IPS-11a (cell line): ENCODE data around the gene CD99L2.

Source experiments
- H3K4me3 ChIP-seq: one replicate; pipeline ENCODE4 v1.5.1; 2013; ENCODE audit warnings: low read depth, low read length, control low read depth

Gene CD99L2

DNA sequence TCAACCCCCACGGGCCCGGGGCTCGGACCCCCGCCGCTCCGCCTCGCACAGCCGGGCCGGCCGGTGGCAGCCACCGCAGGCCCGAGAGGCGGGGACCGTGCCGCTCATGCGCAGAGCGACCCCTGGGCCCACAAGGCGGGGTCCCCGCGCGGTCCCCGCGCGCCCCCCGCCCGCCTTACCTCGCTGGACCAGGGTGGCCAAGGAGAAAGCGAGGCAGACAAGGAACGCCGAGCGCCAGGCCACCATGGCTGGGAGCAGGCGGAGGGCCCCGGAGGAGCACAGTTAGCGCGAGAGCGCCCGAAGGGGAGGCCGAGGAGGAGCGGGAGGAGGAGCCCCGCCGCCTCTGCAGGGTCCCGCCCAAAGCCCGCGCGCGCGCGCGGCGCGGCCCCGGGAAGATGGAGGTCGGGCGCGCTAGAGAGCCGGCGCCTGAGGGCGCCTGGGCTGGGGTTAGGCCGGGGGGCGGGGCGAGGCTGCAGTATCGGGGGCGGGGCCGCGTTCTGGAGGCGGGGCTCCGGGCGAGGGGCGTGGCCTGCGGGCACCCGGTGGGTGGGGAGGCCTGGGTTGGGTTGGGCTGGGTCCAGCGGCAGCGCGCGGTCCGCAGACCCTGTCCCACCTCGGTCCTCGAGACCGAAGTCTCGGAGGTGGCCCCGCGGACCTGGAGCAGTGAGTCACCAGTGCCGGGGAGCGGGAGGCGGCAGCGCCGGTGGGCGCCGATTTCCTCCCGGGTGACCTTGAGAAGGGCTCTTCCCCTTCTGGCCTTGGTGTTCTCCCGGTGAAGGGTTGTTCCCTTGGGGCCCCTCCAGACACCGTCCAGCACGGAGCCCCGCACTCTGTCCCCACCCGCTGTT, at the start of gene CD99L2:
Gene CD99L2, minus strand, starts transcription at position 326 of the 848 bp plus-strand sequence. Its CDS starts 80 bp downstream, at position 246.
- H3K4me3 ChIP-seq = peak within 1 kb of the TSS; percentile 43

- no peak overlapping the region for H3K4me3 ChIP-seq
Observed at GRCh38 chrX:150944233-150944632, 45.8 kb upstream of the CD99L2 start.

GRCh38 chrX:150942942-150943594, 44.6 kb upstream of the CD99L2 start:
- no peak overlapping the region for H3K4me3 ChIP-seq

DNA sequence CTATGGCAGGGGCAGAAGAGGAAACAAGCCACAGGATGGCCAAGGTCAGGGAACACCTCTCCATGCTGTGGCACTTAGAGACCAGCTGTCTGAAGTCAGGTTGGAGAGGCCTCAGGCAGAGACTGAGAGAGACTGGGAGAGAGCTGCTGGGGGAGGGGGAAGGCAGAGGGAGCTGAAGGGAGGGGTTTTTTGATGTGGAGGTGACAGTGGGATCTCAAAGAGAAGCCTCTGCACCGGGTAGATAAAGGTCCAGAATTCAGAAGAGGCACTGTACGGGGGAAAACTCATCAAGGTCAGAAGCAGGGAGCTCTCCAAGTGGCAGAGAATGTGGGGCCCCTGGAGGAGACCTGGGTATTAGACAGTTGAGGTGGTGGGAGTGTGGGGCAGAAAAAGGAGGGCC, 43.1 kb upstream of the CD99L2 start:
- no peak overlapping the region for H3K4me3 ChIP-seq

- no peak overlapping the region for H3K4me3 ChIP-seq
Observed at GRCh38 chrX:150940844-150941495, 42.5 kb upstream of the CD99L2 start.

GRCh38 chrX:150936556-150936955, 38.1 kb upstream of the CD99L2 start:
- H3K4me3 ChIP-seq = no peak overlapping the region

DNA sequence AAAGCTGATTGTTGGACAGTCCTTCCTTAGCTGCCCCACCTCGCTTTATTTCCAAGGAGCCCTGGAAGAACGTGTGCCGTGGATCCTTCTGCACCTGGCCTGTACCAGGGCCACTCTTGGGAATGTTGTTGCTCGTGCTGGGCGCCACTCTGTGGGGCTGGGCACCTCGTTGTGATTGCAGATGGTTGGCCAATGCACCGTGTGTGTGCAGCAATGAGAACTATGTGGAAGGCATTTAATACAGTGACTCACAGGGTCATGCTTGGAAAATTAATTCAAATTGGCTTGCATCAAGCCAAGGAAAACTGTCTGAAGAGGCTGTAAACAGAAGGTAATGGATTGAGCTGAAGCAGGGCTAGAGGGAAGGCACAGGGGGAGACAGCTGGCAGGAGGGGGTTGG, 37.0 kb upstream of the CD99L2 start:
- no peak overlapping the region for H3K4me3 ChIP-seq

DNA sequence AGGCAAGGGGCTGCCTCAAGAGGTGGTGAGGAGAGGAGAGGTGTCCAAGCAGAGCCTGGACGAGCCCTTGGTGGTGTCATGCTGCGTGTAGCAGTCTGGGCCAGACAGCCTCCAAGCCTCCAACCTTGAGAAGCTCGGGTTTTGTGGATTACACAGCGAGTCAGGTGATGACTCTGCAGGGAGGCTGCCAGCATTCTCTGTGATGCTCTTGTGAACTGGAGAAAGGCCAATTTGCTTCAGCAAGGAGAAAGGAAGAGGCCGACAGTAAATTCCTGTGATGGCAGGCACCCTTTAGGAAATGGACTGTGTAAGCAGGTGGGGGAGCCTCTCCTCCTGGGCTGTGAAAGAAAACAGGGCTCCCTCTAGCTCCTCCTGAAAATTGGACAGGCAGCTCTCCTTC, 36.0 kb upstream of the CD99L2 start:
- H3K4me3 ChIP-seq = no peak overlapping the region

DNA sequence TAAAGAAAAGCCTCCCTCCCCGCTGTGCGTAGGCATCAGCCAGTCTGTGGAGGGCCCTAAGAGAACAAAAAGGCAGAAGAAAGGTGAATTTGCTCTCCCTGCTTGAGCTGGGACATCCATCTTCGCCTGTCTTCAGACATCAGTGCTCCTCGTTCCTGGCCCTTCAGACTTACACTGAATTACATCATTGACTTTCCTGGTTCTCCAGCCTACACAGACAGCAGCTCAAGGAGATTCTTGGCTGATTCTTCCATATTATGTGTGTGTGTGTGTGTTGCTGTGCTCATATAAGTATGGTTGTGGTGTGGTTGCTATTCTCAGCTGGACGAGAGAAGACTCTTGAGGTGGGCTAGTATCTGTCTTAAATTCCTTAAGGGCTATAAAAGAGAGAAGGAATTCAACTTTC, 35.5 kb upstream of the CD99L2 start:
- H3K4me3 ChIP-seq = no peak overlapping the region

GRCh38 chrX:150929058-150929457, 30.6 kb upstream of the CD99L2 start:
- H3K4me3 ChIP-seq = no peak overlapping the region

- H3K4me3 ChIP-seq = no peak overlapping the region
Observed at GRCh38 chrX:150926791-150927190, 28.3 kb upstream of the CD99L2 start.

GRCh38 chrX:150926304-150926703, 27.8 kb upstream of the CD99L2 start:
- no peak overlapping the region for H3K4me3 ChIP-seq

- no peak overlapping the region for H3K4me3 ChIP-seq
Observed at GRCh38 chrX:150919401-150919800, 20.9 kb upstream of the CD99L2 start.

DNA sequence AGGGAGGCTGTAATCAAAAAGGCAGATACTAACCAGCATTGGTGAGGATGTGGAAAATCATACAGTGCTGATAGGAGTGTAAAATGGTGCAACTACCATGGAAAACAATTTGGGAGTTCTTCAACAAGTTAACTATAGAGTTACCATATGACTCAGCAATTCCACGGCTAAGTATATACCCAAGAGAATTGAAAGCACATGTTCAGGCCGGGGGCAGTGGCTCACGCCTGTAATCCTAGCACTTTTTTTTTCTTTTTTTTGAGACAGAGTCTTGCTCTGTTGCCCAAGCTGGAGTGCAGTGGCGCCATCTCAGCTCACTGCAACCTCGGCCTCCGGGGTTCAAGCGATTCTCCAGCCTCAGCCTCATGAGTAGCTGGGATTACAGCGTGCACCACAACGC, 15.0 kb upstream of the CD99L2 start:
- H3K4me3 ChIP-seq = no peak overlapping the region

DNA sequence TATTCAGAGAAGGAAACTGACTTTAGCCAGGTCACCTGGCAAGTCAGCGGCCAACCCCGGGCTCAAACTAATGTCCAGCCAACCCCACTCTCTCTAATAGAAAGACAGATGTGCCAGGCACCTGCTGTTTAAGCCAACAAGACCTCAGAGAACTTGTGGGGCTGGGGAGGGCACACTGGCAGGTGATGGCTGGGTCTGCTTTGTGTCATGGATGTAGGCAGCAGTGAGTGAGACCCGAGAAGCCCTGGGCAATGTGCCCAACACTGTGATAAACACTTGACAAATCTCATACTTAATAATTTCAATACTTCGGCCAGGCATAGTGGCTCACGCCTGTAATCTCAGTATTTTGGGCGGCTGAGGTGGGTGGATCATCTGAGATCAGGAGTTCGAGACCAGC, 9.0 kb upstream of the CD99L2 start:
- H3K4me3 ChIP-seq = no peak overlapping the region

- H3K4me3 ChIP-seq = no peak overlapping the region
Observed at GRCh38 chrX:150906694-150907093, 8.2 kb upstream of the CD99L2 start.

DNA sequence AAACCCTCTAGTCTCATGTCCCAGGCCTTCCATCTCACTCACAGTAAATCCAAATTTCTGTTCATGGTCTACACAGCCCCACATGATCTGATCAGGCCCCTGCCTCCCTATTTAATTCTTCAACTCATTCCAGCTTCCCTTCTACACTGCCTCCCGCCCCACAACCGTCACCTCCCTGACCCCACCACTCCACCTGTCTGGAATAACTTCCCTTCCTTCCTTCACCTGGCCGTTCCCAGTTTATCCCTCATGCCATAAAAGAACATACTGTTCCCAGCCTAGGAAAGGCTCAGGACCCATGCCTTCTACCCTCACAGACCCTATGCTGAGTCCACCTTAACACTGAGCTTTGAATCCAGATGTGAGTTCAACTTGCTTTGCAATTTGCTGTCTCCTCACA, 6.8 kb upstream of the CD99L2 start:
- H3K4me3 ChIP-seq = no peak overlapping the region

DNA sequence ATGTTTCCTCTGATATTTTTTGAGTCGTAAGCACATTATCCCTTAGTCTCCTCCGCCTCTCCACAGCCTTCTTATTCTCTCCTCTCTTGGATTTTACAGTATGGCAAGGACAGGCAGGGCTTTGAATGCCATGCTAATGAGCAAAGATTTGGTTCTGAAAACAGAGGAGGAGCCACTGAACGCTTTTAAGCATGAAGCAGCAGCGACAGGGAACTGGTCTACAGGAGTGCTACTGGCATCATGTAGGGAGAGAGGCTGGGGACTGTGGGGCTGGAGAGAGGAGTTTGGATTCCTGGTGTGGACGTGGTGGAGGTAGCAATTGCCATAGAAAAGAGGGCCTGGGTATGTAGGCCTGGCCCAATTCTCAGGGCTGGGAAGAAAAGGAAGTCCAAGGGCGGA, 4.6 kb upstream of the CD99L2 start:
- H3K4me3 ChIP-seq = no peak overlapping the region

GRCh38 chrX:150902434-150903109, 4.1 kb upstream of the CD99L2 start:
- no peak overlapping the region for H3K4me3 ChIP-seq

- H3K4me3 ChIP-seq = peak overlapping the region; percentile 38
Observed at GRCh38 chrX:150899191-150899757, 806 bp upstream of the CD99L2 start.
